Fibroblast of lung (primary cell): Measurements from ENCODE around the gene ATP6V0C. TPM values are rescaled to one million over a fixed set of nuclear protein-coding genes. Genes with fewer than 3 reads are reported as not detected.

Source experiments
- DNase-seq, 2 donors: peaks; one replicate each; pipeline versions ENCODE4 v3.0.0 to v3.0.0-alpha.2; 2010; ENCODE audit warnings: low read depth in 2 of 2
- H2AFZ ChIP-seq: 2 replicates; pipeline ENCODE4 v1.5.1; 2012; ENCODE audit warnings: low read length, control low read depth, inconsistent platforms
- H3K27ac ChIP-seq: 2 replicates; pipeline ENCODE4 v1.5.1; 2011; ENCODE audit warnings: low read length, control low read depth; ENCODE audit not compliant: insufficient read depth
- H3K27me3 ChIP-seq: 2 replicates; pipeline ENCODE4 v1.5.1; 2011; ENCODE audit warnings: mild to moderate bottlenecking, low read length; ENCODE audit not compliant: control insufficient read depth, insufficient read depth
- H3K36me3 ChIP-seq: 2 replicates; pipeline ENCODE4 v1.5.1; 2011; ENCODE audit warnings: low read length; ENCODE audit not compliant: control insufficient read depth, insufficient read depth
- H3K4me1 ChIP-seq: 2 replicates; pipeline ENCODE4 v1.5.1; 2011; ENCODE audit warnings: low read length; ENCODE audit not compliant: control insufficient read depth, insufficient read depth; ENCODE audit errors: extremely low read depth
- H3K4me2 ChIP-seq: 2 replicates; pipeline ENCODE4 v1.5.1; 2011; ENCODE audit warnings: low read length, control low read depth; ENCODE audit not compliant: insufficient read depth; ENCODE audit errors: extremely low read depth
- H3K4me3 ChIP-seq, 4 experiments: fragments of 200-600 bp in 1 of 4; sonication (generic) in 1 of 4; replicated peaks in 1 of 4; 2 replicates each; pipeline ENCODE4 v1.5.1; 2011 to 2016; ENCODE audit warnings: low read length in 4 of 4, low read depth in 3 of 4, mild to moderate bottlenecking in 3 of 4, control low read depth in 2 of 4, inconsistent platforms in 1 of 4, mixed read lengths in 1 of 4; ENCODE audit not compliant: insufficient read depth in 1 of 4; ENCODE audit errors: control extremely low read depth in 1 of 4
- H3K79me2 ChIP-seq: 2 replicates; pipeline ENCODE4 v1.5.1; 2012; ENCODE audit warnings: mild to moderate bottlenecking, low read length, inconsistent platforms; ENCODE audit not compliant: control insufficient read depth, insufficient read depth
- H3K9ac ChIP-seq: 2 replicates; pipeline ENCODE4 v1.5.1; 2011; ENCODE audit warnings: mild to moderate bottlenecking, low read length, control low read depth; ENCODE audit not compliant: insufficient read depth
- H3K9me3 ChIP-seq: 2 replicates; pipeline ENCODE4 v1.5.1; 2012; ENCODE audit warnings: low read depth, low read length; ENCODE audit not compliant: control insufficient read depth, insufficient read depth
- H4K20me1 ChIP-seq: 2 replicates; pipeline ENCODE4 v1.5.1; 2011; ENCODE audit warnings: low read length; ENCODE audit not compliant: control insufficient read depth, insufficient read depth; ENCODE audit errors: extremely low read depth
- CTCF ChIP-seq, 2 donors: IDR thresholded peaks in 1 of 2; conservative IDR thresholded peaks in 1 of 2; 1 replicate in 1 of 2; 2 replicates in 1 of 2; pipeline ENCODE4 v1.5.1; 2011 to 2012; ENCODE audit warnings: low read length in 2 of 2, control low read depth in 1 of 2, inconsistent platforms in 1 of 2, low read depth in 1 of 2, mild to moderate bottlenecking in 1 of 2
- EZH2 ChIP-seq: IDR thresholded peaks from 2 replicates; pipeline ENCODE4 v1.5.1; 2012; ENCODE audit warnings: low read length, control low read depth, mild to moderate bottlenecking; ENCODE audit errors: missing control alignments
- polyA plus RNA-seq, 2 donors: library from polyadenylated mRNA; depleted of rRNA in 1 of 2; stranded (reverse) in 1 of 2; unstranded in 1 of 2; fragments of >200 nt; gene quantifications; 2 replicates each; pipeline ENCODE4 v1.2.1, GENCODE V29; 2011 to 2012; ENCODE audit warnings: missing spikeins in 1 of 2
- total RNA-seq: library from RNA; depleted of rRNA; stranded (reverse); fragments of >200 nt; gene quantifications from 2 replicates; pipeline ENCODE4 v1.2.1, GENCODE V29; 2014

Gene ATP6V0C
- total and polyA plus RNA-seq, 2 donors (not counting 1 experiment from before 2014, with no cell fraction given): 11.2 to 43.0 TPM

GRCh38 chr16:2507052-2507659, 6.6 kb upstream of the ATP6V0C start:
- no peak overlapping the region for H3K27ac ChIP-seq
- H3K4me3 ChIP-seq: no peak overlapping the region
- H3K9ac ChIP-seq: no peak overlapping the region
- H4K20me1 ChIP-seq: no peaks in the 10 kb centered on the region
- H3K4me1 ChIP-seq: peaks cover 4% of the 10 kb centered on the region
- H3K27me3 ChIP-seq: no peaks in the 10 kb centered on the region
- H3K4me2 ChIP-seq: no peak overlapping the region
- DNase-seq: no peak
- H3K9me3 ChIP-seq: no peaks in the 10 kb centered on the region
- H3K79me2 ChIP-seq: no peaks in the 10 kb centered on the region
- no peak overlapping the region for H2AFZ ChIP-seq
- no peaks in the 10 kb centered on the region for H3K36me3 ChIP-seq
- TF ChIP-seq CTCF (conservative IDR thresholded peaks at IDR 0.05 in 1 of 2, IDR thresholded peaks at IDR 0.05 in 1 of 2; ENCODE audit: low read depth in 1 of 2, low read length in 2 of 2) (no peak), EZH2 (no peak)

- no peaks in the 10 kb centered on the region for H3K36me3 ChIP-seq
- H3K4me2 ChIP-seq: no peak overlapping the region
- no peak for DNase-seq
- TF ChIP-seq EZH2 (no peak), CTCF (conservative IDR thresholded peaks at IDR 0.05 in 1 of 2, IDR thresholded peaks at IDR 0.05 in 1 of 2; ENCODE audit: low read depth in 1 of 2, low read length in 2 of 2) (no peak)
- no peak overlapping the region for H2AFZ ChIP-seq
- no peak overlapping the region for H3K9ac ChIP-seq
- no peak overlapping the region for H3K4me3 ChIP-seq
- H3K4me1 ChIP-seq: peaks cover 4% of the 10 kb centered on the region
- no peak overlapping the region for H3K27ac ChIP-seq
- H4K20me1 ChIP-seq: no peaks in the 10 kb centered on the region
- no peaks in the 10 kb centered on the region for H3K27me3 ChIP-seq
- no peaks in the 10 kb centered on the region for H3K9me3 ChIP-seq
- no peaks in the 10 kb centered on the region for H3K79me2 ChIP-seq
Observed at GRCh38 chr16:2507665-2508064, 6.1 kb upstream of the ATP6V0C start.

GRCh38 chr16:2508722-2509400, 4.9 kb upstream of the ATP6V0C start:
- no peak overlapping the region for H3K9ac ChIP-seq
- peaks cover 7% of the 10 kb centered on the region for H3K4me1 ChIP-seq
- no peaks in the 10 kb centered on the region for H3K36me3 ChIP-seq
- H3K4me2 ChIP-seq: no peak overlapping the region
- H2AFZ ChIP-seq: no peak overlapping the region
- H3K4me3 ChIP-seq: no peak overlapping the region
- no peak for DNase-seq
- H4K20me1 ChIP-seq: no peaks in the 10 kb centered on the region
- no peak for TF ChIP-seq CTCF (conservative IDR thresholded peaks at IDR 0.05 in 1 of 2, IDR thresholded peaks at IDR 0.05 in 1 of 2; ENCODE audit: low read depth in 1 of 2, low read length in 2 of 2)
- no peak for TF ChIP-seq EZH2
- no peaks in the 10 kb centered on the region for H3K9me3 ChIP-seq
- H3K27ac ChIP-seq: no peak overlapping the region
- no peaks in the 10 kb centered on the region for H3K27me3 ChIP-seq
- no peaks in the 10 kb centered on the region for H3K79me2 ChIP-seq
